GM23248 (cell line): Measurements from ENCODE around the gene ZNF770. TPM values are rescaled to one million over a fixed set of nuclear protein-coding genes. Genes with fewer than 3 reads are reported as not detected.

Source experiments
- DNase-seq: peaks from one replicate; pipeline ENCODE4 v3.0.0-alpha.2; 2015
- H2AFZ ChIP-seq: fragments of 200-600 bp; sonication (generic); 2 replicates; pipeline ENCODE4 v1.6.1; 2016; ENCODE audit warnings: antibody characterized with exemption
- H3F3A ChIP-seq: fragments of 200-600 bp; sonication (generic); 2 replicates; pipeline ENCODE4 v1.6.1; 2016; ENCODE audit warnings: mild to moderate bottlenecking, antibody characterized with exemption, mixed run types; ENCODE audit not compliant: insufficient read depth
- H3K27ac ChIP-seq: fragments of 200-600 bp; sonication (generic); 2 replicates; pipeline ENCODE4 v1.5.1; 2016; ENCODE audit warnings: mild to moderate bottlenecking
- H3K27me3 ChIP-seq: fragments of 200-600 bp; sonication (generic); replicated peaks from 2 replicates; pipeline ENCODE4 v1.6.1; 2016; ENCODE audit warnings: mild to moderate bottlenecking; ENCODE audit not compliant: insufficient read depth
- H3K36me3 ChIP-seq: fragments of 200-600 bp; sonication (generic); 2 replicates; pipeline ENCODE4 v1.6.1; 2016; ENCODE audit warnings: low read depth, mild to moderate bottlenecking
- H3K4me1 ChIP-seq: fragments of 200-600 bp; sonication (generic); 2 replicates; pipeline ENCODE4 v1.6.1; 2016; ENCODE audit warnings: mild to moderate bottlenecking; ENCODE audit not compliant: insufficient read depth
- H3K4me2 ChIP-seq: fragments of 200-600 bp; sonication (generic); one replicate; pipeline ENCODE4 v1.6.1; 2016; ENCODE audit warnings: mild to moderate bottlenecking; ENCODE audit not compliant: unreplicated experiment
- H3K4me3 ChIP-seq: fragments of 200-600 bp; sonication (generic); 2 replicates; pipeline ENCODE4 v1.5.1; 2016; ENCODE audit warnings: mild to moderate bottlenecking
- H3K79me2 ChIP-seq: fragments of 200-600 bp; sonication (generic); 2 replicates; pipeline ENCODE4 v1.6.1; 2016; ENCODE audit warnings: mild to moderate bottlenecking; ENCODE audit not compliant: insufficient read depth
- H3K9ac ChIP-seq: fragments of 200-600 bp; sonication (generic); 2 replicates; pipeline ENCODE4 v1.6.1; 2016; ENCODE audit warnings: mild to moderate bottlenecking
- H3K9me2 ChIP-seq: fragments of 200-600 bp; sonication (generic); 2 replicates; pipeline ENCODE4 v1.6.1; 2016; ENCODE audit warnings: mixed run types, mild to moderate bottlenecking, moderate library complexity; ENCODE audit not compliant: insufficient read depth
- H3K9me3 ChIP-seq: fragments of 200-600 bp; sonication (generic); one replicate; pipeline ENCODE4 v1.6.1; 2017; ENCODE audit warnings: low read depth
- H4K20me1 ChIP-seq: fragments of 200-600 bp; sonication (generic); 2 replicates; pipeline ENCODE4 v1.6.0; 2016; ENCODE audit not compliant: insufficient read depth
- EZH2 ChIP-seq: fragments of 200-600 bp; sonication (generic); IDR thresholded peaks from 2 replicates; pipeline ENCODE4 v1.6.1; 2018; ENCODE audit warnings: antibody characterized with exemption, mild to moderate bottlenecking; ENCODE audit not compliant: insufficient read depth, poor library complexity, severe bottlenecking
- EZH2phosphoT487 ChIP-seq: fragments of 200-600 bp; sonication (generic); IDR thresholded peaks from 2 replicates; pipeline ENCODE4 v1.6.1; 2018; ENCODE audit warnings: antibody characterized with exemption, moderate library complexity, mild to moderate bottlenecking, low read depth; ENCODE audit not compliant: insufficient read depth
- WGBS, 2 experiments: methylation state at CpG; one replicate each; pipeline ENCODE4 v1.1.6; 2015 to 2017; ENCODE audit warnings: low lambda C conversion rate in 2 of 2, low coverage in 1 of 2; ENCODE audit errors: missing lambda C conversion rate in 2 of 2; 5-methylcytosine and 5-hydroxymethylcytosine counted together
- in situ Hi-C: fragments of 300-500 bp; cut with MboI; formaldehyde crosslinking; loops from 2 replicates; pipeline ENCODE4 v1.15.0; 2020
- polyA plus RNA-seq: library from polyadenylated mRNA; unstranded; fragments of >200 nt; fragmentation: Nextera tagmentation; extraction: Ambion mirVana; gene quantifications from 2 replicates; pipeline ENCODE4 v1.2.1, GENCODE V29; 2016
- total RNA-seq: library from RNA; depleted of rRNA; stranded (reverse); fragments of >200 nt; shearing (Covaris generic); gene quantifications from 2 replicates; pipeline ENCODE4 v1.2.3, GENCODE V29; 2014

ZNF770 gene
- total and polyA plus RNA-seq, 2 experiments from 2014 or later, result 32.1 to 93.6 TPM

- in situ Hi-C loops, result no loop called here
Measured at GRCh38 chr15:34994925-34995324, 6.8 kb upstream of the ZNF770 start.

GRCh38 chr15:34993877-34994276 is 5.8 kb upstream of the ZNF770 start:
- 82 to 90% methylated on average over 4 of the region's 4 CpGs for whole genome bisulfite sequencing, 2 experiments
- in situ Hi-C loops, result no loop called here
- no peak overlapping the region for H2AFZ ChIP-seq
- H3K4me3 ChIP-seq, result no peak overlapping the region
- H3K9ac ChIP-seq, result no peak overlapping the region
- H3K4me1 ChIP-seq, result no peaks in the 10 kb centered on the region
- H3K4me2 ChIP-seq, result no peak overlapping the region
- H3K79me2 ChIP-seq, result no peaks in the 10 kb centered on the region
- H4K20me1 ChIP-seq, result no peaks in the 10 kb centered on the region
- 0 out of 2 replicates have a peak, but pooled peaks cover 4% of the 10 kb centered on the region for H3K27me3 ChIP-seq
- no peaks in the 10 kb centered on the region for H3K9me2 ChIP-seq
- no peak for DNase-seq
- no peaks in the 10 kb centered on the region for H3F3A ChIP-seq
- H3K9me3 ChIP-seq, result no peaks in the 10 kb centered on the region
- no peak overlapping the region for H3K27ac ChIP-seq
- H3K36me3 ChIP-seq, result no peaks in the 10 kb centered on the region
- no peak for TF ChIP-seq EZH2phosphoT487
- TF ChIP-seq EZH2, result no peak

More at GRCh38 chr15:34994925-34995324, 6.8 kb upstream of the ZNF770 start:
- Histone ChIP-seq H3K4me1 (no peaks in the 10 kb centered on the region), H3K4me3 (no peak overlapping the region), H3K9ac (no peak overlapping the region), H3K4me2 (no peak overlapping the region), H3K9me2 (no peaks in the 10 kb centered on the region), H4K20me1 (no peaks in the 10 kb centered on the region), H3K36me3 (no peaks in the 10 kb centered on the region), H2AFZ (no peak overlapping the region), H3K27ac (no peak overlapping the region), H3K79me2 (no peaks in the 10 kb centered on the region), H3K27me3 (0 out of 2 replicates have a peak, but pooled peaks cover 4% of the 10 kb centered on the region), H3F3A (no peaks in the 10 kb centered on the region), H3K9me3 (no peaks in the 10 kb centered on the region)
- DNase-seq, result no peak
- 51 to 59% methylated on average over 1 of the region's 1 CpG for WGBS, 2 experiments
- TF ChIP-seq EZH2phosphoT487 (no peak), EZH2 (no peak)

- no peaks in the 10 kb centered on the region for H3K4me1 ChIP-seq
- no peak overlapping the region for H2AFZ ChIP-seq
- H3K9ac ChIP-seq, result no peak overlapping the region
- in situ Hi-C loops, result no loop called here
- no peak overlapping the region for H3K4me2 ChIP-seq
- WGBS, 2 experiments, result 93 to 95% methylated on average over 6 of the region's 6 CpGs
- H4K20me1 ChIP-seq, result no peaks in the 10 kb centered on the region
- peak; percentile 7 for DNase-seq
- no peaks in the 10 kb centered on the region for H3K9me3 ChIP-seq
- no peak for TF ChIP-seq EZH2phosphoT487
- no peak for TF ChIP-seq EZH2
- H3K27ac ChIP-seq, result no peak overlapping the region
- H3K79me2 ChIP-seq, result no peaks in the 10 kb centered on the region
- H3K36me3 ChIP-seq, result no peaks in the 10 kb centered on the region
- H3K4me3 ChIP-seq, result no peak overlapping the region
- H3K27me3 ChIP-seq, result 0 out of 2 replicates have a peak, but pooled peaks cover 4% of the 10 kb centered on the region
- no peaks in the 10 kb centered on the region for H3K9me2 ChIP-seq
- H3F3A ChIP-seq, result no peaks in the 10 kb centered on the region
Measured at GRCh38 chr15:34993412-34993811, 5.3 kb upstream of the ZNF770 start.

GRCh38 chr15:34987609-34988026 is 469 bp downstream of the ZNF770 start:
- no peaks in the 10 kb centered on the region; the same call in 1 of the 2 replicates for H3F3A ChIP-seq
- H3K27me3 ChIP-seq, result no peaks in the 10 kb centered on the region
- no peaks in the 10 kb centered on the region for H4K20me1 ChIP-seq
- no peaks in the 10 kb centered on the region for H3K9me3 ChIP-seq
- H3K4me2 ChIP-seq, result peak overlapping the region; percentile 96
- 1 to 2% methylated on average over 16 of the region's 16 CpGs for WGBS, 2 experiments
- no peak for TF ChIP-seq EZH2phosphoT487
- no peak for TF ChIP-seq EZH2
- H3K4me3 ChIP-seq, result peak overlapping the region; percentile 98
- no peak for DNase-seq
- in situ Hi-C loops, result no loop called here
- peaks cover 55% of the 10 kb centered on the region for H3K79me2 ChIP-seq
- peak overlapping the region; percentile 100 for H2AFZ ChIP-seq
- no peaks in the 10 kb centered on the region for H3K9me2 ChIP-seq
- peaks cover 13% of the 10 kb centered on the region; the same call in 1 of the 2 replicates for H3K36me3 ChIP-seq
- H3K4me1 ChIP-seq, result peaks cover 20% of the 10 kb centered on the region
- H3K9ac ChIP-seq, result peak overlapping the region; percentile 98
- H3K27ac ChIP-seq, result peak overlapping the region; percentile 96
